ENCODE data around the gene GPR89B.
A peak's percentile ranks its signal among the peaks of the same experiment; 100 is the strongest.
"Not testable (repeated sequence)": the region's sequence is repeated elsewhere in the genome, so short reads cannot be mapped to it uniquely, and the experiment has no call there.

The GPR89B gene

GRCh38 chr1:148007724-148008123 lies 79.5 kb downstream of the GPR89B start:
- H3K27ac ChIP-seq (ENCODE audit: low read length); H3K36me3 ChIP-seq (ENCODE audit: control insufficient read depth, low read depth, low read length); H3K27me3 ChIP-seq (ENCODE audit: control insufficient read depth, insufficient read depth, low read length); H3K9me3 ChIP-seq (ENCODE audit: control insufficient read depth, low read depth, low read length); H3K4me1 ChIP-seq (ENCODE audit: control insufficient read depth, low read depth, low read length); H3K9ac ChIP-seq (ENCODE audit: low read length); H3K4me3 ChIP-seq (ENCODE audit: low read length): not testable (repeated sequence)

GRCh38 chr1:148010527-148010926 lies 82.3 kb downstream of the GPR89B start:
- Histone ChIP-seq H3K4me1 (ENCODE audit: control insufficient read depth, low read depth, low read length) (peaks cover 6% of the 10 kb centered on the region), H3K27ac (ENCODE audit: low read length) (no peak overlapping the region), H3K4me3 (ENCODE audit: low read length) (no peak overlapping the region), H3K27me3 (ENCODE audit: control insufficient read depth, insufficient read depth, low read length) (peaks cover 18% of the 10 kb centered on the region), H3K36me3 (ENCODE audit: control insufficient read depth, low read depth, low read length) (no peaks in the 10 kb centered on the region), H3K9ac (ENCODE audit: low read length) (no peak overlapping the region), H3K9me3 (ENCODE audit: control insufficient read depth, low read depth, low read length) (no peaks in the 10 kb centered on the region)

- H3K27ac ChIP-seq (ENCODE audit: low read length); H3K9me3 ChIP-seq (ENCODE audit: control insufficient read depth, low read depth, low read length); H3K4me1 ChIP-seq (ENCODE audit: control insufficient read depth, low read depth, low read length); H3K9ac ChIP-seq (ENCODE audit: low read length); H3K36me3 ChIP-seq (ENCODE audit: control insufficient read depth, low read depth, low read length): not testable (repeated sequence)
- Histone ChIP-seq H3K27me3 (ENCODE audit: control insufficient read depth, insufficient read depth, low read length) (peaks cover 22% of the 10 kb centered on the region), H3K4me3 (ENCODE audit: low read length) (peak overlapping the region; percentile 37)
These were observed 85.2 kb downstream of the GPR89B start for GRCh38 chr1:148013177-148014144.

- not testable (repeated sequence) for H3K9me3 ChIP-seq (ENCODE audit: control insufficient read depth, low read depth, low read length); H3K9ac ChIP-seq (ENCODE audit: low read length); H3K4me1 ChIP-seq (ENCODE audit: control insufficient read depth, low read depth, low read length); H3K36me3 ChIP-seq (ENCODE audit: control insufficient read depth, low read depth, low read length); H3K27ac ChIP-seq (ENCODE audit: low read length)
- H3K4me3 ChIP-seq (ENCODE audit: low read length) = peak overlapping the region; percentile 50
- H3K27me3 ChIP-seq (ENCODE audit: control insufficient read depth, insufficient read depth, low read length) = peaks cover 22% of the 10 kb centered on the region
These were observed 86.3 kb downstream of the GPR89B start for GRCh38 chr1:148014289-148015200.

- not testable (repeated sequence) for H3K4me1 ChIP-seq (ENCODE audit: control insufficient read depth, low read depth, low read length); H3K4me3 ChIP-seq (ENCODE audit: low read length); H3K9ac ChIP-seq (ENCODE audit: low read length); H3K27ac ChIP-seq (ENCODE audit: low read length); H3K36me3 ChIP-seq (ENCODE audit: control insufficient read depth, low read depth, low read length); H3K9me3 ChIP-seq (ENCODE audit: control insufficient read depth, low read depth, low read length); H3K27me3 ChIP-seq (ENCODE audit: control insufficient read depth, insufficient read depth, low read length)
These were observed 96.7 kb downstream of the GPR89B start for GRCh38 chr1:148024918-148025317.

- H3K4me3 ChIP-seq (ENCODE audit: low read length); H3K9ac ChIP-seq (ENCODE audit: low read length); H3K27ac ChIP-seq (ENCODE audit: low read length); H3K27me3 ChIP-seq (ENCODE audit: control insufficient read depth, insufficient read depth, low read length); H3K36me3 ChIP-seq (ENCODE audit: control insufficient read depth, low read depth, low read length); H3K4me1 ChIP-seq (ENCODE audit: control insufficient read depth, low read depth, low read length); H3K9me3 ChIP-seq (ENCODE audit: control insufficient read depth, low read depth, low read length): not testable (repeated sequence)
These were observed 98.8 kb downstream of the GPR89B start for GRCh38 chr1:148027004-148027403.

GRCh38 chr1:148032247-148032646 lies 104.0 kb downstream of the GPR89B start:
- H3K9ac ChIP-seq (ENCODE audit: low read length); H3K27ac ChIP-seq (ENCODE audit: low read length); H3K4me1 ChIP-seq (ENCODE audit: control insufficient read depth, low read depth, low read length); H3K4me3 ChIP-seq (ENCODE audit: low read length); H3K36me3 ChIP-seq (ENCODE audit: control insufficient read depth, low read depth, low read length); H3K9me3 ChIP-seq (ENCODE audit: control insufficient read depth, low read depth, low read length); H3K27me3 ChIP-seq (ENCODE audit: control insufficient read depth, insufficient read depth, low read length): not testable (repeated sequence)

- H3K4me3 ChIP-seq (ENCODE audit: low read length); H3K36me3 ChIP-seq (ENCODE audit: control insufficient read depth, low read depth, low read length); H3K4me1 ChIP-seq (ENCODE audit: control insufficient read depth, low read depth, low read length); H3K9ac ChIP-seq (ENCODE audit: low read length); H3K9me3 ChIP-seq (ENCODE audit: control insufficient read depth, low read depth, low read length); H3K27me3 ChIP-seq (ENCODE audit: control insufficient read depth, insufficient read depth, low read length); H3K27ac ChIP-seq (ENCODE audit: low read length): not testable (repeated sequence)
These were observed 104.5 kb downstream of the GPR89B start for GRCh38 chr1:148032690-148033089.

- not testable (repeated sequence) for H3K4me3 ChIP-seq (ENCODE audit: low read length); H3K4me1 ChIP-seq (ENCODE audit: control insufficient read depth, low read depth, low read length); H3K27ac ChIP-seq (ENCODE audit: low read length); H3K36me3 ChIP-seq (ENCODE audit: control insufficient read depth, low read depth, low read length); H3K9ac ChIP-seq (ENCODE audit: low read length); H3K27me3 ChIP-seq (ENCODE audit: control insufficient read depth, insufficient read depth, low read length); H3K9me3 ChIP-seq (ENCODE audit: control insufficient read depth, low read depth, low read length)
These were observed 104.9 kb downstream of the GPR89B start for GRCh38 chr1:148033147-148033546.

GRCh38 chr1:148037850-148038461 lies 109.7 kb downstream of the GPR89B start:
- H3K27ac ChIP-seq (ENCODE audit: low read length); H3K27me3 ChIP-seq (ENCODE audit: control insufficient read depth, insufficient read depth, low read length); H3K4me1 ChIP-seq (ENCODE audit: control insufficient read depth, low read depth, low read length); H3K36me3 ChIP-seq (ENCODE audit: control insufficient read depth, low read depth, low read length); H3K9me3 ChIP-seq (ENCODE audit: control insufficient read depth, low read depth, low read length): not testable (repeated sequence)
- Histone ChIP-seq H3K4me3 (ENCODE audit: low read length) (peak overlapping the region; percentile 48), H3K9ac (ENCODE audit: low read length) (peak overlapping the region; percentile 28)

- H3K36me3 ChIP-seq (ENCODE audit: control insufficient read depth, low read depth, low read length) = not testable (repeated sequence)
- peak overlapping the region; percentile 48 for H3K4me3 ChIP-seq (ENCODE audit: low read length)
These were observed 110.5 kb downstream of the GPR89B start for GRCh38 chr1:148038462-148039333.

More at GRCh38 chr1:148038462-148039333, 110.5 kb downstream of the GPR89B start:
- not testable (repeated sequence) for H3K27ac ChIP-seq (ENCODE audit: low read length); H3K27me3 ChIP-seq (ENCODE audit: control insufficient read depth, insufficient read depth, low read length); H3K9me3 ChIP-seq (ENCODE audit: control insufficient read depth, low read depth, low read length); H3K4me1 ChIP-seq (ENCODE audit: control insufficient read depth, low read depth, low read length)
- peak overlapping the region; percentile 56 for H3K9ac ChIP-seq (ENCODE audit: low read length)
